GM04504 (cell line): Measurements from ENCODE around the gene CCN5.
"Not testable (repeated sequence)": the region's sequence is repeated elsewhere in the genome, so short reads cannot be mapped to it uniquely, and the experiment has no call there.

ENCODE experiments used
- DNase-seq: peaks from one replicate; pipeline ENCODE4 v3.0.0-alpha.2; 2012; ENCODE audit warnings: low read depth

The CCN5 gene

DNA sequence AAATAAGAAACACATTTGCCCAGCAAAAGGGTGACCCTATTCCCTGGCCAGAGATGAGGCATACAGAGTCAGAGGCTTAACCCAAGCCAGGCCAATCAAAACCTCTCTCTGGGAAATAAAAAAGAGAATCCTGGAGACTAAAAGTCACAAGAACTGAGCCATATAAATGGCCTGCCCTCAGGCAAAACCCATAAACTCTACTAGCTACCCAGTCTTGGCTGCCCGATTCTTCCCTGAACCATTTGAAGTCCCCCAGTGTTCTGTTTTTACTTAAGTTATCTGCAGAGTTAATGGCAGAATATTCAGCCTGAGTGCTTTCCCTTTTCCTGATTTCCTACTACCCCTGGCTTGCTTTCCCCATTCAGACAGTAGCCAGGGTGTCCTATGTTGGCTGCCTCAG is 44.4 kb downstream of the CCN5 start:
- no peak for DNase-seq

DNA sequence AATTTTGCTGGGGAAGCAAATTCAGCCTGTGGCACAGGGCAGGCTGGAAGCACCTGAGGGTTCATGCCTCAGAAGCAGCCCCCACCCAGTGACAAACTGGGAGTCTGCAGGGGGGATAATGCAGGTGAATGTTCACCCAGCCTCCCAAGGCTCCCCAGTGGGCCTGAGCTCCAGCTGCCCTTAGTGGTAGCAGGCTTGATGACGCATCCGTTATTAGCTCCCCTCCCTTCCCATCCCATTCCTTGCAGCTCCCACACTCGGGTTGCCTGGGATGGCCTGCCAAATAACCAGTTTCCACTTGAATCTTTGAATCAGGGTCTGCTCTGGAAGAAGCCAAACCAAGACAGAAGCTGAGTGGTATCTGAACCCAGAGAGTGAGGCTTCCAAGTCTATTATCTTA is 46.3 kb downstream of the CCN5 start:
- DNase-seq, result no peak

DNA sequence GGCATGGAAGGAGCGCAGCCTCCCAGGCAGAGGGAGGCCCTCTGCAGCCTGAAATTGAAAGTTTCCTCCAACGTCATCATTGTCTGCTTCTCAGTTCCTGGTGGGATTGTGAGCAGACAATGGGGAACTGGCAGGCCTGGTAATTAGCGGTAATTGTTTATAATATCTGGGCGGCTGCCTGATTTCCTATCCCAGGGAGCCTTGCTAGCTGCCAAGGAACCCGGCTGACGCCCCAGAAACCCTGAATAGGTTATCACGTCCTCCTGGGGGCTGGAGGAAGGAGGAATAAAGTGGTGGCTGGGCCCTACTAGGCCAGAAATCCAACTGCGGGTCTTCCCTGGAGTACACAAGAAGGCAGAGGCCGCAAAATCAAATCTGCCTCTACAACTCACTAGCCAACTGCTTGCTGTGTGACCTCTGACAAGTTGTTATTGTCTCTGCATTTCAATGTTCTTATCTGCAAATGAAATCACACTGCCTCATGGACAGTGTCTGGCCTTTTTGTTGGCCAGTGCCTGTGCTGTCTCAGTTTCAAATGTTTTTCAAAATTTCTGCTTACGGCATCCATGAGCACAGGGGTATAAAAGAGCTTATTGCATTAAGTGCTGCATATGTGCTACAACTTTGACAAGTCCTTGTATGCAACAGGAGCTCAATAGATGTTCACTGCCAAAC is 47.4 kb downstream of the CCN5 start:
- no peak for DNase-seq

DNA sequence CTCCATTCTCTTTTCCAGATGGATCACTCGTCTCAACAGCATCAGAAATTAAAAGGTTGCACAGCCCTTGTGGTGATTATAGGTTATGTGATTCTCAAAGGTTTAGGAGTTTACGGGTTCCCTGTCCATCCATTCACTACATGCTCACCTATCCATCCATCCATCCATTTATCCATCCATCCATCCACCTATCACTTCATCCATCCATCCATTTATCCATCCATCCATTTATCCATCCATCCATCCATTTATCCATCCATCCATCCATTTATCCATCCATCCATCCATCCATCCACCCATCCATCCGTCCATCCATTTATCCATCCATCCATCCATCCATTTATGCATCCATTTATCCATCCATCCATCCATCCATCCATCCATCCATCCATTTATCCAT is 48.6 kb downstream of the CCN5 start:
- DNase-seq, result not testable (repeated sequence)

GRCh38 chr20:44765091-44765490 is 49.9 kb downstream of the CCN5 start:
- no peak for DNase-seq

GRCh38 chr20:44765701-44766347 is 50.7 kb downstream of the CCN5 start:
- no peak for DNase-seq

- DNase-seq, result no peak
Measured at GRCh38 chr20:44768256-44768655, 53.1 kb downstream of the CCN5 start.

GRCh38 chr20:44768854-44769480 is 53.8 kb downstream of the CCN5 start:
- no peak for DNase-seq

- no peak for DNase-seq
Measured at GRCh38 chr20:44769481-44769863, 54.3 kb downstream of the CCN5 start.

DNA sequence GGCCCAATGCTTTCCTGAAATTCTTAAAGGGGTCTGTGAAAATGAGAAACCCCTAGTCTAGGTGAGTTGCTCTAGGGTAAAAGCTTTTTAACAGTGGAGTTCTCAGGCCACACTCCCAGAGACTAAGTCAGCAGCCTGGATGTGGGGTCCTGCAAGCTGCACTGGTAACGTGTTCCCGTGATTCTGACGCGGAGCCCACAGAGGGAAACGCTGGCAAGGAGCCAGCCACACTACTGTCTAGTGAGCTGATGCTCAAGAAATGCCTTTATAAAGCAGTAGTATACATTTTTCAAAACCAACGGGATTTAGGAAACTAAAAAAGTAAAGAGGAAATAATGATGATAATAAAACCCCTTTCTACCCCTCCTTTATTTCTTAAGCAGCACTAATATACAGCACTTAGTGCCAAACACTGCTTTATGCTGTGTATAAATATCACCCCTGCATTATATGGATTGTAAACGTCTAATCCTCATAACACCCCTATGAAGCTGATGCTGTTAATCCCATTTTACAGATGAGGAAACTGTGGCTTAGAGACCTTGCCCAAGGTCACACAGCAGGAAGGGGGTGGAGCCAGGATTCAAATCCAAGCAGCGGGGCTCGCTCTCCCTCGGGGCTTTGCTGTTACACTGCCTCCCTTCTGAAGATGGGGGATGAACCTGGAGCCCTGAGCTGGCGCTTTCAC is 55.5 kb downstream of the CCN5 start:
- DNase-seq, result no peak

DNA sequence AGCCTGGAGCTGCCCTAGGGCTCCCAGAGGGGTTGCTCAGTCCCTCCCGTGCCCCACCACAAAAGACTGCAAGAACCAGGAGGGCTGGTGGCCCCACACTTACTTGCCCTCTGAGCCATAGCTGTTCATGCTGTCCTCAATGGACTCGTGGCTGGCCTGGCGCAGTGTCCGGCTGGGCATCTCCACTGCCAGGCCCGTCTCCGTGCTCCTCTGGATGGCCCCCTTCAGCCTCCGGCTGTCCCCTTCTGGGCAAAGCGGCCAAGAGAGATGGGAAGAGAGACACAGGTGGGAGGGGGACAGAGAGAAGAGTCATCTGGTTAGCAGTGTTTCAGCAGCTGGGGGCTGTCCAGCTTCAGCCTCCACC is 56.0 kb downstream of the CCN5 start:
- DNase-seq, result no peak

DNA sequence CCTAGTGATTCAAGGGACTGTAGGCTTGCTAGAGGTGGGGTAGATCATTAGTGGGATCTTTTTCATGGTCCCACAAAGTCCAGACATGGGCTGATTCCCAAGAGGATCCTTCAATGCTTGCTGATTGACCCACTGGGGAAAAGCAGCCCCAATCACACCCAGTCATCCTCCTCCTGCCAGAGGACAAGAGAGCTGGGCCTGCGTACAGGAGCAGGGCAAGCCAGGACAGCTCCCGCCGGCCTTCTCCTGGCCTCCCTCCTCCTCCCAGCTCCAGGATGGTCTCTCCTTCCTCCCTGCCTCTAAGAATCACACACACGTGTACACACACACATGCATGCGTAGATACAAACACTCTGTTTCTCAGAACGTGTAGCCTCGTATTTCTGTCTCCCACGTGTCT is 57.5 kb downstream of the CCN5 start:
- no peak for DNase-seq

- DNase-seq, result no peak
Measured at GRCh38 chr20:44773070-44773829, 58.1 kb downstream of the CCN5 start.

DNA sequence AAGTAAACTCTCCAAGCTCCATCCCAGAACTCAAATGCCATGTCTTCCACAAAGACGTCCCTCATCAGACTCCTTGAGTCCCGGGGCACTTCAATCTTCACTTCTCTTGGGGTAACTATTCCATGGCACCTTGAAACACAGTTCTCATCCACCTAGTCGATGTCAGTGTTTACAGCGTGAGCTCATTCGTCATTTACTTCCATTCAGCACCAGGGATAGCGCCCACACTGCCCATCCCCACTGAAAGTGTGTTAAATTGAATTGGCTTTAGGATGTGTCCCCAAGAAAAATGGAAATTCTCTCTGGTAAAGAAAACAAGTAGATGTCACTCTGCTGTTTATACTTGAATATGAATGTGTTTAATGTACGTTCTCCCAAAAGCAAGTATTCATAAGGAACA is 61.8 kb downstream of the CCN5 start:
- no peak for DNase-seq
